Fibroblast of the conjunctiva (primary cell): ENCODE data around the gene BCAT1.
"Not testable (repeated sequence)": the region's sequence is repeated elsewhere in the genome, so short reads cannot be mapped to it uniquely, and the experiment has no call there.

Experiments used
- DNase-seq: peaks from one replicate; pipeline ENCODE4 v3.0.0-alpha.2; 2010; ENCODE audit warnings: low read depth

Gene BCAT1

DNA sequence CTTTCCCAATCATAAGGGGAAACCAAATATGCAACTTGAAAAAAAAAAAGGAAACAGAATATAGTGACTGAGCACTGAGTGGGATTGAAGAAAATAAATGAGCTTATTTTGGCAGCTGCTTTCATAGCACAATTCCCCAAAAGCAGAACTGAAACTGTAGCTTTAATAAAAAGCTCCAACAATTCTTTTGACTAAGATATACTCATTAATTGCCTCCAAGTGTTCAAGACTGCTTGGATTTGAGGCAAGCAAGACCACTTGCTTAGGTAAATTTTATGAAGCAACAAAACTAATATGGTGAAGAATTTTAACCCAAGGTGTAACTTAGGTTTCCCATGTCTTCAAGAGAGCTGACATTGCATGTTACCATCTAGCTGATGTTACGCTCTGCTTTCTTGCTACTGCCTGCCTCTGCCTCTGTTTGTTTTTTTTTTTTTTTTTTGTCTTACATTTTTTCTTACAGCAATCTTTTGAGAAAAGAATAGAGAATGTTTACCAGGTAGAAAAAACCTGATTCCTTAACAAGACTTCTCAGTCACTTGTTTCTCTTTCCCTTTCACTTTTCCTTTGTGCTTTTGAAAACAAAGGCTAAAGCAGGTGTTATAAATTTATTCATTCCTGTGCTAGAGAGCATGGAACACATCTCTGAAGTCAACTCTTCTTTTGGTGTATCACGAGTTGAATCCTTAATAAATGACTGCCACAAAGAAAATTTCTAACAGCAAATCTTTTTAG is 134.4 kb downstream of the BCAT1 start:
- no peak for DNase-seq

GRCh38 chr12:24810378-24810777 is 138.5 kb downstream of the BCAT1 start:
- DNase-seq, result no peak

GRCh38 chr12:24809306-24809705 is 139.6 kb downstream of the BCAT1 start:
- not testable (repeated sequence) for DNase-seq

- DNase-seq, result no peak
Observed at GRCh38 chr12:24808651-24809050, 140.2 kb downstream of the BCAT1 start.

GRCh38 chr12:24806386-24806785 is 142.5 kb downstream of the BCAT1 start:
- DNase-seq, result no peak

GRCh38 chr12:24803430-24804245 is 145.3 kb downstream of the BCAT1 start:
- DNase-seq, result no peak

DNA sequence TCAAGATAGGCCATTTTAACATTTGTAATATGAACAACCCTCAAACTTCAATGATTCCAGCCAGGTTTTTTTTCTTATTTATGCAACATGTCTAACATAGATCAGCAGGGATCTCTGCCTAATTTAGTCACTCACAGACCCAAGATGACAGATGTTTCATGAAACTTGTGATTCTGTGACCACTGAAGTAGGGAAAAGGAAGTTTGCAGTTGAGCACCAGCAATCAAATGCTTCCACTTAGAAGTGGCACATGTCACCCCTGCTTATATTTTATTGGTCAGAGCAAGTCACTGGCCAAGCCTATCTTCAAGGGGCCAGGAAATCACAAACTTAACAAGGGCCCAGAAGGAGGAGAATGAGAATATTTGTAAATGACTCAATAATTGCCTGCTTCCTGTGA is 150.6 kb downstream of the BCAT1 start:
- no peak for DNase-seq

- no peak for DNase-seq
Observed at GRCh38 chr12:24797901-24798300, 151.0 kb downstream of the BCAT1 start.

GRCh38 chr12:24796876-24797275 is 152.0 kb downstream of the BCAT1 start:
- no peak for DNase-seq

DNA sequence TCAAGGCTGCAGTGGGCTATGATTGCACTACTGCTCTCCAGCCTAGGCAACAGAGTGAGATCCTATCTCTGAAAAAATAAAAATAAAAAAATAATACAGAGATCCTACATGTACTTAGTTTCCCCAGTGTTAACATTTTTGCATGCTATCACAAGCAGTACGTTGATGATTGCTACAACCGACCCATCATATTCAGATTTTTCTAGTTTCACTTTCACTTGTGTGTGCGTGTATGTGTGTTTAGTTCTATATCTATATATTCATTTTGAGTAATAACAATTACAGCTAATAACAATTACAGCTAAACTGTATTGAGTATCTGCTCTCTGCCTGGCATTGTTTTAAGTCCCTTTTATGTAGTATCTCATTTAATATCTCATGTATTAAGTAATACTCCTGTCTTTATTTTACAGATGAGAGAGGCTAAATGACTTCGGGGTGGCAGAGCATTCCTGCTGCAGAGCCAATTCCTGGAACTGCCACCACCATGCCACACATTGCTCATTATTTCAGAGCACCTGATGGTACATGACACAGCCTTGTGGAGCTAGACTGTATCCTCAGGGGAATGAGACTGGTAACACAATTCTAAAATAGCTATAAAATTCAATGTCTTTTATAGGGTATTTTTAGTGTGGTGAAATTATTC is 153.1 kb downstream of the BCAT1 start:
- no peak for DNase-seq

DNA sequence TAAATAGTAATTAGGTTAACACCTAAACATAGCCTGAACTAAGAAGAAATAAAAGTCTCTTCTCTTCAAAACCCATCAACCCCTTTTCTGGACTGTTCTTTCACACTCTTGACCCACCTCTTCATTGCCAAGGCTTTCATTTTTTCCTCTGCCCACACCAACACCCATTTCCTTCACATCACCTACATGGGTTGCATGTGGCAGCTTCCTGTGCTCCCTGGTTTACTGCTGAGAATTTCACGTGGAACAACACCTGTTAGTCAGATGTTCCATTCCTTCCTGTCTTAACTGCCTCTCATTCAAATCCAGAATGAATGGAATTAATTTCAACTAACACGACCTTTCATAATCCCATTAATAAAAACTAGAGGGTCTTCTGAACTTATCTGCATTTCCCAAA is 157.3 kb downstream of the BCAT1 start:
- DNase-seq, result no peak

DNA sequence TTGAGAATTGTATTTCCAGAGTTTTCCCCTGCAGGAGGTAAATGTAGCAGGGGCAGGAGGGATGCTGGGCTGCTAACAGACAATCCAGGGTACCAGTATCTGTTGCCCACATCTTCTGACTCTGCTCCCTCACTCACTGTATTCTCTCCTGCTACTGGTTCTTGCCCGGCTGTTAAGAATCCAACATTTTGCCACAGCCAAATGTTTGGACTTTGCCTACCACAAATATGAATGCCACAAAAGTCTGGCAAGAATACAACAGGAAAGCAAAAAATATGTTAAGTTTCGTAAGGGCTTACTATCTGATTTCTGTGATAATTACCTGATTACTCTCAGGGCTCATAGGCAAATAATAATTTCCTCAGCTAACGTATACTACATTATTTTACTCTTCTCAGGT is 160.0 kb downstream of the BCAT1 start:
- no peak for DNase-seq

- DNase-seq, result peak; percentile 45
Observed at GRCh38 chr12:24780697-24781368, 168.1 kb downstream of the BCAT1 start.

DNA sequence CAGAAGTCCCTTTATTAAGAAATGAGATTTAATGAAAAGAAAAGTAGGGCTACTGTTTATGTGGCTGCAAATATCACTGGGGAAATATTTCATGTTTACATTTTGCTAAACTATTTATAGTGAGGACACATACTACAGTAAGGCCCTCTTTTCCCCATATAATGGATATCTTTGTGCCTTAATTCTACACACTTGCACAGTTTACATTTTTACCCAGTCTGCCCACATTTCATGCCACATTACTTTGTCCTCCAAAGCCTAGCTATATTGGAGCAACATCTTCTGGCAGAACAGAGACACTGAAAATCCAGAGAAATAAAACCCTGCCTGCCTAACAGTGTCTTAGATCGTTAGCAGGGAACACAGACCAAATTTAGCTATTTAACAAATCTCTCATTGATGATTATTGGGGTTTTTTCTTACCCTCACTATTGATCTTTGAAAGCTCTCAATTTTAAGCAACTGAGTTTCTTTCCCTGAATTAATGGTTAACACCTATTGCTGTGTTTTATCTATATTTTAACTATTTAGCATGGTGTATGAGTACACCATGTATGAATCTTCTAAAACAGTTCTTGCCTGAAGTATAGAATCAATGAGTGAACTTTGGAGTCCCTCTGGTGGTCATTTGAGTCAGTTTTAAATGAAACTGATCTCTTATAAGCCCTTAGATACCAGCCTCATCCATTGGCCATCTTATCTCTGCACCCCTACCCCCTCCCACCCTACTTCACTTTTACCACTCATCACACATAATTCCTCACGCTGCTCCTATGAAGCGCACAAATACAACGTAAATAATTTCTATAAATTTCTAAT is 170.2 kb downstream of the BCAT1 start:
- peak; percentile 16 for DNase-seq

- DNase-seq, result no peak
Observed at GRCh38 chr12:24777359-24777758, 171.5 kb downstream of the BCAT1 start.

DNA sequence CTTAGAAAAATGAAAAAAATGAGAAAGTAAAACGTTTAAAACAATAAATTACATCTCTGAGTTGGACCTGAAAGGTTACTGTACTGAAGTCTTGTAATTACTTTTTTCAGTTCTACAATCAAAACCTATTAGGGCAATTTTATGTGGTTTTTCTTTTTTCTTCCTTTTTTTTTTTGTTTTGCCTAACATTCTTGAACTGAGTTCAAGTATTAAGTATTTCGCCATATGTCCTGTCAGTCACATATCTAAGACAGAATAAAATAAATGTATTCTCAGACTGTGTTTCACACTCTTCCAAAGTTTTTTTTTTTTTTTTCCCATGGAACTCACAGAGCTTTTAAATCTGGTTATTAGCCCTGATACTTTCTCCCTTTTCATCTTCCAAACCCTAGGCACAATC is 172.0 kb downstream of the BCAT1 start:
- DNase-seq, result no peak

DNA sequence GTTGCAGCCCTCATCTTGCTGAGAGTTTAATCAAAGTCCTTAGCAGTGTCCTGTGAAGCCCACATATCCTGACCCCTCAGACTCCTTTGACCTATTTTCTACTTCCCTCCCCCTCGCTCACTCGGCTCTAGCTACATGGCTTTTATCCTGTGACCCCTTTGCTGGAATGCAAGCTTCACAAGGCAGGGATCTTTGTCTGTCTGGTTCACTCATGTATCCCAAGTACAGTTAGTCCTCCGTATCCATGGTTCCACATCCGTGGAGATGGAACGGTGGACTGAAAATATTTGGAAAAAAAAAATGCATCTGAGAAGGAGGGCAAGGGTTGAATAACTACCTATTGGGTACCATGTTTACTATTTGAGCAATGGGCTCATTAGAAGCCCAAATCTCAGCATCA is 173.8 kb downstream of the BCAT1 start:
- no peak for DNase-seq

- no peak for DNase-seq
Observed at GRCh38 chr12:24773996-24774395, 174.9 kb downstream of the BCAT1 start.

- DNase-seq, result no peak
Observed at GRCh38 chr12:24772813-24773212, 176.1 kb downstream of the BCAT1 start.

- no peak for DNase-seq
Observed at GRCh38 chr12:24770821-24771220, 178.1 kb downstream of the BCAT1 start.

GRCh38 chr12:24770334-24770733 is 178.6 kb downstream of the BCAT1 start:
- no peak for DNase-seq

DNA sequence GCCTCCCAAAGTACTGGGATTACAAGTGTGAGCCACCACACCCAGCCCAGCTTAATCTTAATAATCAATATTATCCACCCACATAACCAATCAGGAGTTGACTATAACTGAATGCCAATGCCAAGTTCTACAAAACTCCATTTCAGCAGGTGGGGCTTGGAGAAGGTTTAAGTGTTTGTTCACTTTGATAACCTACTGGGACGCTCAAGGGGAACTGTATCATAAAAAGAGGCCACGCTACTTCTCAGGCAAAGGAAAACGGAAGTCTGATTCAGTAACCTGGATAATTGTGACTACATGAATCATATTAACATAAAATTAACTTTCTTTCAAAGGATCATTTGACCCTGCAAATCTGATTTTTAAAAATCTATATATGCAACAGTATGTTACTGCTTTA is 179.2 kb downstream of the BCAT1 start:
- no peak for DNase-seq
